HG03060 (cell line): Measurements from ENCODE around the gene TEK.
"Not testable (repeated sequence)": the region's sequence is repeated elsewhere in the genome, so short reads cannot be mapped to it uniquely, and the experiment has no call there.

Experiments
- ATAC-seq: cut with Tn5 transposase; IDR thresholded peaks from one replicate; pipeline ENCODE4 v1.9.1; 2021; ENCODE audit warnings: low read depth, moderate number of reproducible peaks; ENCODE audit not compliant: unreplicated experiment

TEK gene

GRCh38 chr9:27209034-27209433, 100.0 kb downstream of the TEK start:
- ATAC-seq, result no peak

GRCh38 chr9:27210588-27210987, 101.6 kb downstream of the TEK start:
- ATAC-seq, result no peak

DNA sequence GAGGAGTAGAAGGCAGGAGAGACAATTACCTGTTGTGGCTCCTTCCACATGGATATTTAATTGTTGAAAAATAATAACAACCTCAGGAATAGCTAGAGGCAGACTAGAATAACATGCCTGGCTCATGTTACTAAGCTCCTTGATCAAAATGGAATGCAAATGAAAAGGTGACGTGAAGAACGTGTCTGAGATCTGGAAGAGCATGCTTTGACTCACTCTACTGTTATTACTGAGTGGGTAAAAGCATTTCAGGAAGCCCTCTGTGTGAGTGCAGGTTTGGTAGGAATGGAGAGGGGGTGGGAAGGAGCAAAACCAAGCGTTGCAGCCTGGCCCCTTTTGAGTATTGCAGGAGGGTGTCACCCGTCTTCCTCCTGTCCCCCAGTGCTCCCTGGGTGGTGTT, 103.2 kb downstream of the TEK start:
- ATAC-seq, result no peak

- ATAC-seq, result no peak
Measured at GRCh38 chr9:27212621-27213020, 103.6 kb downstream of the TEK start.

DNA sequence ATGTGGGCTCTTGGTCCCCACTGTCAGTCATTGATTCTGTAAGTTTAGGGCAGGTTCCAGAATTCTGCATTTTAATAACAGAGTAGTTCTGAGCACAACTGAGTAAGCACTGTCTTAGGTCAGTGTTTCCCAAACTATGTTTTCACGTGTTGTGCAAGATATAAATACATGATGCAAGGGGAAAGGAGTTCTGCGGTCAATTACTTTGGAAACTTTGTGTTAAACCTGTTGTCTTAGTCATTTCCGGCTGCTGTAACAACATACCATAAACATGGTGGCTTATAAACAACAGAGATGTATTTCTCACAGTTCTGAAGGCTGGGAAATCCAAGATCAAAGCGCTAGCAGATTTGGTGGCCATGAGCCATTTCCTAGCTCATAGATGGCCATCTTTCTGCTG, 118.2 kb downstream of the TEK start:
- ATAC-seq, result no peak

DNA sequence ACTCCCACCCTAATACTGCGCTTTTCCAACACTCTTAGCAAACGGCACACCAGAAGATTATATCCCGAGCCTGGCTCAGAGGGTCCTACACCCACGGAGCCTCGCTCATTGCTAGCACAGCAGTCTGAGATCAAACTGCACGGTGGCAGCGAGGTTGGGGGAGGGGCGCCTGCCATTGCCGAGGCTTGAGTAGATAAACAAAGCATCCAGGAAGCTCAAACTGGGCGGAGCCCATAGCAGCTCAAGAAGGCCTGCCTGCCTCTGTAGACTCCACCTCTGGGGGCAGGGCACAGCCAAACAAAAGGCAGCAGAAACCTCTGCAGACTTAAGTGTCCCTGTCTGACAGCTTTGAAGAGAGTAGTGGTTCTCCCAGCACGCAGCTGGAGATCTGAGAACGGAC, 130.6 kb downstream of the TEK start:
- not testable (repeated sequence) for ATAC-seq

- peak; percentile 80 for ATAC-seq
Measured at GRCh38 chr9:27247756-27248155, 138.7 kb downstream of the TEK start.

DNA sequence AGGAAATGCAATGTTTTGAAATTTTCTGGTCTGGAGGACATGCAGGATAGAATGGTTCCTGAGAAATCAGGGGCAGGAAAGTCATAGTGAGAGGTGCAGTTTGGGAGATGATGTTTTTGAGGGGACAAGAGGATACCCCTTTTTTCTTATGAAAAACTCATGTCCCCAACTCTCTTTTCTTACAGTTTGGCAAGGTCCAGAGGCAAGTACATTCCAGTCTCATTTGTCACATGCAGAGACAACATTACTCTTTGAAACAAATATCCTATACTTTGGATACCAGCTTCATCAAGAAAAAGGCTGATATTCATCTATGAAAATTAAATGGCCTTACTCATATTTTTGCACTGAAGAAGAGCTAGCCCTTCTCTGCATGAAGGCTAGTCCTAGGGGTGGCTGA, 139.7 kb downstream of the TEK start:
- ATAC-seq, result no peak

- no peak for ATAC-seq
Measured at GRCh38 chr9:27258662-27259061, 149.6 kb downstream of the TEK start.

DNA sequence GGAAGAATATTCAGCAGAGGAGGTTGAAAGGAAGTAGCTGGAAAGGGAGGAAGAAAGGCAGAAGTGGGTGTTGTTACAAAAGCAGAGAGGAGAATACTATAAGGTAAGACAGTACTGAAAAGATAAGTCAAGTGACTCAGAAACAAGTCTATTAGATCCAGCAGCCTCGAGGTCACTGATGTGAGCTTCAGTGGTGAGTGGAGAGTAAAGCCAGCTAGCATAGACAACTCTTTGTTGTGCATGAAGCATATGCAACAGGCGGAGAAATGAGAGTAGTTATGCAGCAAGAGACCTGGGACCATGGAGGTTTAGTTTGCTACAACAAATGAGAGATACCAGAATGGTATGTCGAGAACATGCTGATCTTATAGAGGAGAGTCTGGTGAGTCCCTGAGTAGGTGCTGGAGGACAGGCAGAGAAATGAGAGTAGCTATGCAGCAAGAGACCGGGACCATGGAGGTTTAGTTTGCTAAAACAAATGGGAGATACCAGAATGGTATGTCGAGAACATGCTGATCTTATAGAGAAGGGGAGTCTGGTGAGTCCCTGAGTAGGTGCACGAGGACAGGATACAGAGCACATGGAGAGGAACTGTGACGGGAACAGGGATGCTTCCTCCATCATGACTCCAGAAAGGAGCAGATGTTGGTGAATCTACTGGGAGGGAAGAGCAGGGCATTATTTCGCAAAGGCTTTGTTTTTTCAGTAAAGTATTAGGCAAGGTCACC, 151.9 kb downstream of the TEK start:
- ATAC-seq, result no peak

DNA sequence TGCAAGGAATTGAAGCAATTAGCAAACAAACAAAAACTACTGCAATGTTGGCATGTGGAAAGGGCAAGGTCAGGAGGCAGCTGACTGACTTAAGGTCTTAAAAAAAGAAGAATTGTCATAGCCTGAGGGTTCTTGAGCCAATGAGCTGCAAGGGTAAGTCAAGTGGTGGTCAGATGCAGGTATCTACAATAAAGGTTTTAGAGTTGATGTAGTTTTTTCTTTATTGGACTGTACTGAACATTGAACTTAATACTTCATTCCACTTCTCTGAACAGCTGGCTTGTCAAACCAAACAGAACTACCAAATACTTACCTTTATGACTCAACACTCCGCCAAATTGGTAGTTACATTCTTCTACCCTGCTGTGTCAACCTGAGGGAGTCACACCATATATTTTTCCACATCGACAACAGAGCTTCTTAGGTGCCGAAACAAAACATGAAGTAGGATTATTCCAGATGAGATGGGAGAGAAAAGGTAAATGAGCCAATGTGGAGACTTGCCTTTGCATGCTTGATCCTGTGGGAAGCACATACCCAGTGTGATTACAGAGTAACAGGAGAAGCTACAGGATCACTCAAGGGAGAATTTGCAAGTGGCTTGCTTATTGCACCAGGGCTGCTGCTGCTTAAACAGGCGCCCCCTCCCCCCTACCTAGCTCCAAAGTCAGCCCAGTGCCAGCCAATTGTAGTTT, 152.6 kb downstream of the TEK start:
- no peak for ATAC-seq

DNA sequence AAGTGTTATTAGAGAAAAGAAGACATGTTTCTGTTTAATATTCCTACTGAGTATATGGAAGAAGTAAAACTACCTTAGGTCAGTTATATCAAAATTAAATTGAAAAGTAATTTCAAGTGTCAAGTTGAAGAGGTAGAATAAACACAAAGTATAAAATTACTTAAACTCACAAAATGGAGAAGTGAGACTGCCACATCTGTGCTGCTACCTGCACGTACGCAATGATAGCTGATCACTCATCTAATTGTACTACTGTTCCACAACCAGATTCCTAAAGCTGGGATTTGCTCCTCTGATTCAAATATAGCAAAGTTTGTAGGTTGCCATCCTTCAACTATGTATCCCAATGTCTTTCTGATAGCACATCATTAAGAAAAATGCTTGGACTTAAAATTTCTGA, 163.1 kb downstream of the TEK start:
- ATAC-seq, result no peak

DNA sequence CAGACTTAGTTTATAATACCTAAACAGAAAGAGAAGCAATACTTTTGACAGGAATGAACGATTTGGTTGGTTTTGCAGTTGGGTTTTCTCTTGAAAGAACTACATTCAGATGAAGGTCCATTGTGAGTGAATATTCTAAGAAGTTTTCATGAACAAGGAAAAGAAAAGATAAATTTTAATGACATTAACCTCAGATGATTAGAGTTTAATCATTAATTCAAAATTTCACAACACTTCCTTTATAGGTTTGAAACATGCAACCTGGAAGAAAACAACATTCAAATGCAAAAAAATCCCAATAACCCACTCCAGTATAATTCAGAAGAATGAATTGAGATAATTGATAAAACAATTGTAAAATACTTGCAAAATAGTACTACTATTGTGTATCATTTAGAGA, 164.2 kb downstream of the TEK start:
- no peak for ATAC-seq

- ATAC-seq, result no peak
Measured at GRCh38 chr9:27276193-27277030, 167.4 kb downstream of the TEK start.

DNA sequence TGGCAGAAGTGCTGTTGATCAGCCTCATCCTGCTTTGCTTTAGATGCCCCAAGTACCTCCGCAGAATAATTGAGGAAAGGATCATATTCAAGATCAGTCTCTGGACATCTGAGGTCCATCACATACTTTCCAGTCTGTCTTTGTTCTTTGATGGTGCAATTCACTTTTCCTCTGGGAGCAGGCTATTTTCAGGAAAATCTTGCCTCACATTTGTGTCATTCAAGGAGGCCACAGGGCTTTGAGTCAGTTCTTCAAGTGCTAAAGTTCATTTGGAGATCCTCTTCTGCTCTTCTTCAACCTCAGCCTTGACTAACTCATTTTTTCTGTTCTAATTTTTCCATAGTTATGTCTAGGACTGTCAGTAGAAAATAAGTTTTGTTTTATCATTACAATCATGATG, 169.3 kb downstream of the TEK start:
- ATAC-seq, result no peak

GRCh38 chr9:27279611-27280010, 170.6 kb downstream of the TEK start:
- ATAC-seq, result no peak
